Measurements from ENCODE around the gene TTC21B. TPM values are rescaled to one million over a fixed set of nuclear protein-coding genes. Genes with fewer than 3 reads are reported as not detected.

The TTC21B gene
- total and polyA plus RNA-seq, 9 of the 15 experiments (the other 6 are each of a cell fraction or from before 2014, with no cell fraction given), result 5.2 to 34.9 (median 18.5) TPM

GRCh38 chr2:165889158-165889557 is 64.4 kb downstream of the TTC21B start (continued):
- TF ChIP-seq ZNF407 (IDR thresholded peaks at IDR 0.05; ENCODE audit: low read depth) (no peak), ERF (CRISPR knock-in tag; IDR thresholded peaks at IDR 0.05) (no peak), CHAMP1 (IDR thresholded peaks at IDR 0.05) (no peak), GATAD2B (IDR thresholded peaks at IDR 0.05; ENCODE audit: borderline replicate concordance) (no peak), KAT8 (IDR thresholded peaks at IDR 0.05; ENCODE audit: low read depth) (no peak), IRF2 (CRISPR knock-in tag; IDR thresholded peaks at IDR 0.05) (no peak), ZNF253 (CRISPR knock-in tag; conservative IDR thresholded peaks at IDR 0.05) (no peak), HSF4 (CRISPR knock-in tag; IDR thresholded peaks at IDR 0.05; ENCODE audit: borderline replicate concordance) (no peak), GTF2B (IDR thresholded peaks at IDR 0.05; ENCODE audit: extremely low read depth, insufficient read length) (no peak), CTCFL (IDR thresholded peaks at IDR 0.05; ENCODE audit: borderline replicate concordance, insufficient read depth, low read depth, low read length, poor library complexity, severe bottlenecking) (no peak), RAD51 (IDR thresholded peaks at IDR 0.05; ENCODE audit: borderline replicate concordance, low read depth) (no peak), STAT5B (CRISPR knock-in tag; IDR thresholded peaks at IDR 0.05) (no peak), C11orf30 (IDR thresholded peaks at IDR 0.05; ENCODE audit: low read depth) (no peak)

All from K562 (cell line).